Measurements from ENCODE around the gene CCN5. TPM values are rescaled to one million over a fixed set of nuclear protein-coding genes. Genes with fewer than 3 reads are reported as not detected.

Gene CCN5
- total RNA-seq, 1 experiment from 2014 or later: 0.37 TPM

- no peak for TF ChIP-seq AR (CRISPR knock-in tag; IDR thresholded peaks at IDR 0.05)
- no peak for TF ChIP-seq ZNF219 (CRISPR knock-in tag; IDR thresholded peaks at IDR 0.05; ENCODE audit: borderline replicate concordance)
These were observed 16.8 kb upstream of the CCN5 start (continued) for GRCh38 chr20:44698351-44698750.

DNA sequence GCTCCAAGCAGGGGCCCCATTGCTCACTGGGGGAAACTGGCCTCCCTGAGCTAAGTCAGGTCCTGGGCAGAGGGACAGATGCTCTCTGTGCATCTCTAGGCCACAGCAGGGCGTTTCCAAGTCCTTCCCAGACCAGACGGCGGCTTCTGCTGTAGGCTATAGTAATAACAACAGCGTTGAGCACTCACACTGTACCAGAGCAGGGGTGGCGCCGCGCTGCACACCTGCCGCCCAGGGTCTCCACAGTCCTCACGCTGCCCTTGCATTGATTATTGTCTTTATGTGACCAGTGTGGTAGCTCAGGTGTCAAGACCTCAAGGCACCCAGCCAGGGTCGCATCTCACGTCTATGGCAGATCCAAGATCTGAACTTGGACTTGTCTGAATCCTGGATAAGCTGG, 14.9 kb upstream of the CCN5 start:
- Mint-ChIP-seq H3K4me1 (peaks cover 22% of the 10 kb centered on the region), H3K4me3 (no peak overlapping the region), H3K36me3 (no peaks in the 10 kb centered on the region), H3K27ac (no peak overlapping the region), H3K27me3 (ENCODE audit: low read depth) (no peaks in the 10 kb centered on the region), H3K9me3 (peaks cover 5% of the 10 kb centered on the region; the same call in 1 of the 2 replicates)
- ChIA-PET CTCF (interaction anchor here (1.0 to 3.0 kb wide), 4 partner anchors 10 to 32 kb away, joined by 3 to 12 read pairs (median 6); no protein-coding TSS in a partner anchor), POLR2A (no interaction called here)
- ATAC-seq (no peak), DNase-seq (ENCODE audit: low spot score) (no peak)
- no peak for TF ChIP-seq SOX15 (CRISPR knock-in tag; IDR thresholded peaks at IDR 0.05)
- TF ChIP-seq, protein P1, sequence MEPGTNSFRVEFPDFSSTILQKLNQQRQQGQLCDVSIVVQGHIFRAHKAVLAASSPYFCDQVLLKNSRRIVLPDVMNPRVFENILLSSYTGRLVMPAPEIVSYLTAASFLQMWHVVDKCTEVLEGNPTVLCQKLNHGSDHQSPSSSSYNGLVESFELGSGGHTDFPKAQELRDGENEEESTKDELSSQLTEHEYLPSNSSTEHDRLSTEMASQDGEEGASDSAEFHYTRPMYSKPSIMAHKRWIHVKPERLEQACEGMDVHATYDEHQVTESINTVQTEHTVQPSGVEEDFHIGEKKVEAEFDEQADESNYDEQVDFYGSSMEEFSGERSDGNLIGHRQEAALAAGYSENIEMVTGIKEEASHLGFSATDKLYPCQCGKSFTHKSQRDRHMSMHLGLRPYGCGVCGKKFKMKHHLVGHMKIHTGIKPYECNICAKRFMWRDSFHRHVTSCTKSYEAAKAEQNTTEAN (CRISPR knock-in tag; IDR thresholded peaks at IDR 0.05): no peak
- TF ChIP-seq GRHL2 (CRISPR knock-in tag; IDR thresholded peaks at IDR 0.05; ENCODE audit: insufficient replicate concordance, severe bottlenecking): no peak
- TF ChIP-seq, protein P2, sequence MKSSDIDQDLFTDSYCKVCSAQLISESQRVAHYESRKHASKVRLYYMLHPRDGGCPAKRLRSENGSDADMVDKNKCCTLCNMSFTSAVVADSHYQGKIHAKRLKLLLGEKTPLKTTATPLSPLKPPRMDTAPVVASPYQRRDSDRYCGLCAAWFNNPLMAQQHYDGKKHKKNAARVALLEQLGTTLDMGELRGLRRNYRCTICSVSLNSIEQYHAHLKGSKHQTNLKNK (CRISPR knock-in tag; IDR thresholded peaks at IDR 0.05): no peak
- no peak for TF ChIP-seq USF1 (CRISPR knock-in tag; IDR thresholded peaks at IDR 0.05)
- no peak for TF ChIP-seq ELF4 (CRISPR knock-in tag; IDR thresholded peaks at IDR 0.05; ENCODE audit: low read depth)
- TF ChIP-seq, protein P3, sequence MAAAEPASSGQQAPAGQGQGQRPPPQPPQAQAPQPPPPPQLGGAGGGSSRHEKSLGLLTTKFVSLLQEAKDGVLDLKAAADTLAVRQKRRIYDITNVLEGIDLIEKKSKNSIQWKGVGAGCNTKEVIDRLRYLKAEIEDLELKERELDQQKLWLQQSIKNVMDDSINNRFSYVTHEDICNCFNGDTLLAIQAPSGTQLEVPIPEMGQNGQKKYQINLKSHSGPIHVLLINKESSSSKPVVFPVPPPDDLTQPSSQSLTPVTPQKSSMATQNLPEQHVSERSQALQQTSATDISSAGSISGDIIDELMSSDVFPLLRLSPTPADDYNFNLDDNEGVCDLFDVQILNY (CRISPR knock-in tag; IDR thresholded peaks at IDR 0.05): no peak
- no peak for TF ChIP-seq NFYB (CRISPR knock-in tag; conservative IDR thresholded peaks at IDR 0.05; ENCODE audit: low read depth)
- TF ChIP-seq, protein P4, sequence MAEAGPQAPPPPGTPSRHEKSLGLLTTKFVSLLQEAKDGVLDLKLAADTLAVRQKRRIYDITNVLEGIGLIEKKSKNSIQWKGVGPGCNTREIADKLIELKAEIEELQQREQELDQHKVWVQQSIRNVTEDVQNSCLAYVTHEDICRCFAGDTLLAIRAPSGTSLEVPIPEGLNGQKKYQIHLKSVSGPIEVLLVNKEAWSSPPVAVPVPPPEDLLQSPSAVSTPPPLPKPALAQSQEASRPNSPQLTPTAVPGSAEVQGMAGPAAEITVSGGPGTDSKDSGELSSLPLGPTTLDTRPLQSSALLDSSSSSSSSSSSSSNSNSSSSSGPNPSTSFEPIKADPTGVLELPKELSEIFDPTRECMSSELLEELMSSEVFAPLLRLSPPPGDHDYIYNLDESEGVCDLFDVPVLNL (CRISPR knock-in tag; IDR thresholded peaks at IDR 0.05; ENCODE audit: borderline replicate concordance, low read depth): no peak
- TF ChIP-seq ZNF219 (CRISPR knock-in tag; IDR thresholded peaks at IDR 0.05; ENCODE audit: borderline replicate concordance): no peak
- TF ChIP-seq FOXP1 (CRISPR knock-in tag; IDR thresholded peaks at IDR 0.05; ENCODE audit: borderline replicate concordance): no peak
- TF ChIP-seq, protein P5, sequence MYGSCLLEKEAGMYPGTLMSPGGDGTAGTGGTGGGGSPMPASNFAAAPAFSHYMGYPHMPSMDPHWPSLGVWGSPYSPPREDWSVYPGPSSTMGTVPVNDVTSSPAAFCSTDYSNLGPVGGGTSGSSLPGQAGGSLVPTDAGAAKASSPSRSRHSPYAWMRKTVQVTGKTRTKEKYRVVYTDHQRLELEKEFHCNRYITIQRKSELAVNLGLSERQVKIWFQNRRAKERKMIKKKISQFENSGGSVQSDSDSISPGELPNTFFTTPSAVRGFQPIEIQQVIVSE (CRISPR knock-in tag; IDR thresholded peaks at IDR 0.05; ENCODE audit: borderline replicate concordance): no peak
- TF ChIP-seq ATF2 (CRISPR knock-in tag; IDR thresholded peaks at IDR 0.05; ENCODE audit: borderline replicate concordance, low read depth): no peak
- TF ChIP-seq, protein P6, sequence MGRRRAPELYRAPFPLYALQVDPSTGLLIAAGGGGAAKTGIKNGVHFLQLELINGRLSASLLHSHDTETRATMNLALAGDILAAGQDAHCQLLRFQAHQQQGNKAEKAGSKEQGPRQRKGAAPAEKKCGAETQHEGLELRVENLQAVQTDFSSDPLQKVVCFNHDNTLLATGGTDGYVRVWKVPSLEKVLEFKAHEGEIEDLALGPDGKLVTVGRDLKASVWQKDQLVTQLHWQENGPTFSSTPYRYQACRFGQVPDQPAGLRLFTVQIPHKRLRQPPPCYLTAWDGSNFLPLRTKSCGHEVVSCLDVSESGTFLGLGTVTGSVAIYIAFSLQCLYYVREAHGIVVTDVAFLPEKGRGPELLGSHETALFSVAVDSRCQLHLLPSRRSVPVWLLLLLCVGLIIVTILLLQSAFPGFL (CRISPR knock-in tag; IDR thresholded peaks at IDR 0.05; ENCODE audit: borderline replicate concordance): no peak
- TF ChIP-seq GABPB1 (CRISPR knock-in tag; IDR thresholded peaks at IDR 0.05): no peak
- no peak for TF ChIP-seq MLX (CRISPR knock-in tag; IDR thresholded peaks at IDR 0.05)
- no peak for TF ChIP-seq SMAD3 (CRISPR knock-in tag; IDR thresholded peaks at IDR 0.05; ENCODE audit: borderline replicate concordance)
